HG03135 (cell line): Measurements from ENCODE around the gene ARHGEF26.

ENCODE experiments used
- ATAC-seq: cut with Tn5 transposase; IDR thresholded peaks from one replicate; pipeline ENCODE4 v1.9.1; 2021; ENCODE audit warnings: mild to moderate bottlenecking, moderate library complexity; ENCODE audit not compliant: unreplicated experiment

ARHGEF26 gene

GRCh38 chr3:154243353-154243752 lies 122.2 kb downstream of the ARHGEF26 start:
- no peak for ATAC-seq

- no peak for ATAC-seq
These were observed 123.5 kb downstream of the ARHGEF26 start for GRCh38 chr3:154244644-154245043.

DNA sequence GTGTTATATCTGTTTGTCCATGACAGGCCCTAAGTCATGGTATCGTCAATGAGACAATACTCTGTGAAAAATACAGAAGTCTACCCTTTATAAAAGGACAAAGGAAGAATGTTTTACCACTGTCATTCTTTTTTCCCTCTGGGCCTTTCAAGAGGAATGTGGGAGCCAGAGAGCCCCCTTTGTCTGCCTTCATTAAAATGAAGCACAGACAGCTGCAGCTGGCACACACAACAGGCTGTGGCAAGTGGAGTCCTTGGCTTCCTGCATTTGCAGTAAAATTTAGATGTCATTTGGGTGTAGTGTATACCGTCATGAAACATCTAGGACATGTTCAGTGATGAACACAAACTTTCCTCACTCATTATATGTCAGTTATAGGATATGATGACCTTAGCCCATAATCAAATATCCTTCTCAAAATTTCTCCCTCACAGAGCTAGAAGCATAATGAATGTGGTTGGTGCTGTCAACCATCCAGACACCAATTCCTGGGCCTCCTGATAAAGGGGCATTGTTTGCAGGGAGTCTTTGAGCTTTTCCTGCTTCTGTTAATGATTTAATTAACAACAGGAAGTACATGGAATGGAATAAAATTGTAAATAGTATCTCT lies 126.7 kb downstream of the ARHGEF26 start:
- ATAC-seq = no peak

DNA sequence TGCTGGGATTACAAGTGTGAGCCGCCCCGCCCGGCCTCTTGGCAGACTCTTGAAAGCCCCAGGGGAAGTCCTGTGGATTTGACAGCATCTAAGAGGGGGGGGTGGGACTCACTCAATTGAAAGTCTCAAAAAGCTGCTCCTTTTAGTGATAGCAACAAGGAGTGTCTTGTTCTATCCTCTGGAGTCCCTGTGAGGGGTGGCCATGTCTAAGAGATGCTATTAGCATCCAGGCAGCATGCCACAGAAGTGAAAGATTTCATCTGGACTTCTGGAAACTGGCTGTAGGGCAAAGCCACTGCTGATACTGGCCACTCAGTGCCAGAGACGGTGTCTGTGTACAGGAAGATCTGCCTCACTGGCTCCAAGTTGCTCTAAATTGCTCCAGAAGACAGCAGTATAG lies 129.1 kb downstream of the ARHGEF26 start:
- no peak for ATAC-seq

DNA sequence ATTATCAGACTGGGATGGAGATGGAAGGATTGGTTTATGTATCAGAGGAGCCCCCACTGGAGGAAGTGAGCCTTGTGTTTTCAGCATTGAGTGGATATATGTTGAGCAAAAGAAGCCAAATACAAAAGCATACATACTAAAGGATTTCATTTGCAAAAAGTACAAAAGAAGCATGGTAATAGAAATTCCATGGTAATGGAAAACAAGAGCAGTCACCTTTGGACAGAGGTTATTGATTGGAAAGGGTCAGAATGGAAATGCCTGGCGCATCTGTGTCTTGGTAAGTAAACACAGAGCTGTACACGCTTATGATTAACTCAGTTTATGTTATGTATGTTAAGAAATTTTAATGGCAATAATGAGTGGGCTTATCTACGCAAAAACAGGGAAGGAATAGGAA lies 130.4 kb downstream of the ARHGEF26 start:
- ATAC-seq = no peak

GRCh38 chr3:154252759-154253638 lies 131.8 kb downstream of the ARHGEF26 start:
- peak; percentile 98 for ATAC-seq

DNA sequence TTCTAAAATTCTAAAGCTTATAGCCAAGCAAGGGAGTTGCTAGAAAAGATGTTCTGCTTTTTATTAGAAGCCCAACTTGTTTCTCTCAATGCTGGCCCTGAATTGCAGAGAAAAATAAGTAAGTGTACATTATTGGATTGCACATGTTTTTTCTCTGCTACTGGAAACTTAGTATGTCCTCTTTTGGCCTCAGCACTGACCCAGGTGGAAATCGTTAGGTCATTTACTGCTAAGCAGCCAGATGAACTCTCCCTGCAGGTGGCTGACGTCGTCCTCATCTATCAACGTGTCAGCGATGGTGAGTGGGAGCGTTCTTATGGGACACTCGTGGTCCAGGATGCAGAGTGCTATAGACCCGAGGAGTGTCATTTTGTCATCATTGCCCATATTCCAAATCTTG lies 133.3 kb downstream of the ARHGEF26 start:
- no peak for ATAC-seq

DNA sequence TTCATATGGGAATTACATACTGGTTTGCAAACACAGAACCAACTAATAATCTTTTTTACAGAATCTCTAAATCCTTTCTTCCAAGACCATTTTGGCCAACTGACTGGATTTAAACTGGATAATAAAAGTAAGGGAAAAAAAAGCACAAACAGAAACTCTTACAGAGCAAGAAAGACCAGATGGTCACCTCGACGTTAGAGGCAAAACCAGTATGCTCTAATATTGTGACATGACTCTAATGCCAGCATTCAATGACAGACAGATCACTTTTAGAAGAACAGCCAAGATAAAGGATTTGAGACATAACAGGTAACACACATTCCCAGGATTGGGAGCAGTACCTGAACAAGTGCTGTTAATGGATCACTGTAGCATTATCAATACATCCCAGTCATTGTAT lies 152.2 kb downstream of the ARHGEF26 start:
- ATAC-seq = no peak

DNA sequence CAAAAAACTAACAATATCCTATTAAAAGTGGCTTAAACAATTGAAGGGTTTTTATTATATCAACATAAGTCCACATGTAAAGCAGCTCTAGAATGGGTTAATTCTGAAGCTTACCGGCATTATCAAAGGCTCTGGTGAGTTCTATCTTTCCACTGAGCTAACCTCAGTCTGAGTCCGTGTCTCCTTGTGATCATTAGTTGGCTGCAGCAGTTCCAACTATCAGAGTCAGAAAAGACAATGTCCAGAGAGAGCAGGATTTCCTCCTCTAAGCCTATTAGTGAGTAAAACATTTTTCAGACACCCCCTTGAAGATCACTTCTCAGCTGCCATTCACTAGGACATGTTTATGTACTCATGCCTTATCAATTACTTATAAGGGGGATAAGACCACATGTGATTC lies 153.2 kb downstream of the ARHGEF26 start:
- ATAC-seq = no peak

DNA sequence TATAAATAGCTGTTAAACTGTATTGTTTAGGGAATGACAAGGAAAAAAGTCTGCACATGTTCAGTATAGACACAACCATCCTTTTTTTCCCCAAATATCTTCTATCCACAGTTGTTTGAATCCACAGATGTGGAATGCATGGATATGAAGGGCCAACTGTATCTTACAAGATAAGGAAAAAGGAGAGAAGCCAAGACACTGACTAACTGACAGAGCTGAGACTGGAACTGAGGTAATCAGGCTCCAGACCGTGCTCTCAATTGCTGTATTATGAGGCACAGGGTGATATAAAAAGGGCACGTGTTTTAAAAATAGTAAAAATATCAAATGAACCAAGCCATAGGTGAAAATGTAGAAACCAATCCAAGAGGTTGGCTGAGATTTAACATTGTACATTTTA lies 154.1 kb downstream of the ARHGEF26 start:
- no peak for ATAC-seq

- ATAC-seq = no peak
These were observed 154.8 kb downstream of the ARHGEF26 start for GRCh38 chr3:154275965-154276364.

GRCh38 chr3:154280161-154280560 lies 159.0 kb downstream of the ARHGEF26 start:
- ATAC-seq = no peak

DNA sequence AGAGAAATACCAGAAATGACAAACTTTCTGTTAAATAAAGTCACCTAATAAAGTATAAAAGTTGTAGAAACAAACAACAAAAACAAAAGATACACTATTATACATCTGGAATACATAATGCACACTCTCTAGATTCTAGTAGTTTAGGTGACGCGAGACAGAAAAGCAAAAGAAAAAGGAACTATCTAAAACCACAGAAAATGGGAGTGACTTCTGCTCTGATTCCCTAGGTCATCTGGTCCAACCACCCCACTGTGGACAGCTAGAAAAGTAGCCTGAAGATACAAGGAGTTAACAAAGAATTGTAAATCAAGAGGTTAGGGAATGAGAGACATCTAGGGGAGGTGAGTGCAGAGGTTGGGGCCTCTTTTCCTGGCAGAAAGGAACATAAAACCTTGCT lies 164.0 kb downstream of the ARHGEF26 start:
- no peak for ATAC-seq

DNA sequence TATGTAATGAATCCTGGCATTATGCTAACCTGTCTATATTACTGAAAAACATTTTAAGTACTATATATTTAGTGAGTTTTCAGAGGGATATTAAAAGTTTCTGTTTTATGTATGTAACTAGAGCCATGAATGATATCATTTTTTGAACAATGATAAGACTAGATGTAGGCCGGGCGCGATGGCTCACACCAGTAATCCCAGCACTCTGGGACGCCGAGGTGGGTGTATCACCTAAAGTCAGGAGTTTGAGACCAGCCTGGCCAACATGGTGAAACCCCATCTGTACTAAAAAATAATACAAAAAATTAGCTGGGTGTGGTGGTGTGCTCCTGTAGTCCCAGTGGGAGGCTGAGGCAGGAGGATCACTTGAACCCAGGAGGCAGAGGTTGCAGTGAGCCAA lies 169.0 kb downstream of the ARHGEF26 start:
- no peak for ATAC-seq

DNA sequence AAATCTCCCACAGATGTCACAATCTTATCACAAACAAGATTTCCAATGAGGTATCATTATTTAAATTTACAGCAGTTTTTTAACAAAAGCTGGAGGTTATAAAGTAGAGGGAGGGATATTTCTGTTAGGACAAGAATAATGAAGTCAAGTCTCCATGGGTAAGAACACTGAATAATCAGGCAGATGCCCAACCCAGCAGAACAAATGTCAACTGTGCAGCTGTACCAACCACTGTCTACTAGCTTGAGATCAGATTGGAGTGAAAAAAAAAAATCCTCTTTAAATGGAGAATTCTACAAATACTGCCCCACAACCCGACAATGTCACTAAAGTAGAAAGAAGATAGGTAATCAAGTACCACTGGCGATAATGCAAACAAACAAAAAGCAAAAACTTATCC lies 172.8 kb downstream of the ARHGEF26 start:
- no peak for ATAC-seq

DNA sequence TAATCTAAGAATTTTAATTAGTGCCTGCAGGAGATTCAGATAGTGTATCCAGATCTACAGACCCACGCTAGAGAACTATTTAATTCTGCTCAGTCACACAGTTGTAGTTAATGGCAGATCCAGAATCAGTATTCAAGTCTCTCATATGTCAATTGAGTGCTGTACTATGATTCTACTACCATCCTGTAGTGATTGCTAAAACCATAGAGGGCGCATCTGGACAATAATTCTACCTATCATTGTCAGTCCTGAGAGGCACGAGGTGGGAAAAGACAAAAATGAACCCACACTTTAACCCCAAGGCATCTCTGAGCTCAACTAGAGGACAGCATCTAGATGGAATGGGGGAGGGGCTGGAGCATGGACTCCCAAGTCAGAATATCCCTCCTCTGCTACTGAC lies 180.4 kb downstream of the ARHGEF26 start:
- ATAC-seq = no peak

DNA sequence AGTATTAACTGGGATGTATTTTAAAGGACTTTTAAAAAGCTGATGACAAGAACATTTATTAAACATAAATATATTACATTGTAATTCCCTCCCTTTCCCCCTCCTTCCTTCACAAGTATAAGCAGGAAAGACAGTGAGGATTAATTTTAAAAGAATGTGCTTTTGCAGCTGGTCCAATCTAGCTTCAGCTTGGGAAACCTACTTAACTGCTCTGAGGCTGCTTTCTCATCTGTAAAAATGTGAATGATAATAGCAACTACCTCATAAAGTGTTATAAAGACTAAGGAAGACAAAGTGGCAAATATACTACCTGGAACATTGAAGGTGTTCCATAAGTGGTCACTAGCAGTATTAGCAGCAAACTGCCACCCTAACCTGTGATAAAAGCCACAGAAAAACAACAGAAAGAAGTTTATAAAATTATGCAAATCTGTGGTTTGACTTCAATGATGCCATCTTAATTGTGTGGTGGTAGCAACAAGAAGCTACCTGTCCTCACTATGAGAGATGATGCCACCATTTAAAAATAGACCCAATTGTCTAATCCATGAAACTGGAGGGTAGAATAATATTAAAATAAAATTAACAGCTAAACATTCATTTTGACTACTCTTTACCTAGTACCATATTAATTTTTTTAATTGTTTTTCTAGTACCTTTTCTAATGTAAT lies 183.1 kb downstream of the ARHGEF26 start:
- ATAC-seq = no peak

- peak; percentile 70 for ATAC-seq
These were observed 183.7 kb downstream of the ARHGEF26 start for GRCh38 chr3:154304936-154305335.

DNA sequence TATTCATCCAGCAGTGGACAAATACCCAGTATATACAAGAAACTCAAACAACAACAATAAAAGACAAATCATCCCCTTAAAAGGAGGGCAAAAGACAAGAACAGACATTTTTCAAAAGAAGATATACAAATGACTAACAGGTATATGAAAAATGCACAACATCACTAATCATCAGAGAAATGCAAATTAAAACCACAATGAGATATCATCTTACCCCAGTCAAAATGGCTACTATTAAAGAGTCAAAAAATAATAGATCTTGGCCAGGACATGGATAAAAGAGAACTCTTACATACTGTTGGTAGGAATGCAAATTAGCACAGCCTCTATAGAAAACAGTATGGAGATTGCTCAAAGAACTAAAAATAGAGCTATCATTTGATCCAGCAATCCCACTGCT lies 186.2 kb downstream of the ARHGEF26 start:
- ATAC-seq = no peak
